ENCODE measurements around the gene PRDM5. TPM values are rescaled to one million over a fixed set of nuclear protein-coding genes. Genes with fewer than 3 reads are reported as not detected.
"Not testable (repeated sequence)": the region's sequence is repeated elsewhere in the genome, so short reads cannot be mapped to it uniquely, and the experiment has no call there.

PRDM5 gene
- total RNA-seq, 1 experiment from 2014 or later = 9.1 TPM

DNA sequence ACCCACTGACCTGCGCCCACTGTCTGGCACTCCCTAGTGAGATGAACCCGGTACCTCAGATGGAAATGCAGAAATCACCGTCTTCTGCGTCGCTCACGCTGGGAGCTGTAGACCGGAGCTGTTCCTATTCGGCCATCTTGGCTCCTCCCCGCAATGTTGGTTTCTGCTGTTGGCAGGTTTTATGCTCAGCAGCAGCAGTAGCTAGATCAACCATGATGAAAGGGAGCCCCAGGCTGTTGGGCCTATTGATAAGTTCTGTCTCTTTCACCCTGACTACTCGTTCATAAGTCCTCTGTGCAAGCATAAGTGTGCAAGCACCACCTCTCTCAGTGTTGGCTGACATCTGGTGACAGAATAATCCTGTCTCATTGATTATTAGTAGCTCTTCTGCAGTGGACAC is 274.2 kb downstream of the PRDM5 start:
- not testable (repeated sequence) for DNase-seq (ENCODE audit: low spot score)

Other genes with a start within 250 kb of the PRDM5 start
- gene NDNF, start 149.8 kb upstream of the PRDM5 start, total RNA-seq (2014; rRNA removed; shearing (Covaris generic)) = 2.4 and 2.7 TPM in 2 replicates
- 0.66 and 1.5 TPM in 2 replicates for gene TNIP3, start 241.6 kb upstream of the PRDM5 start, total RNA-seq (2014; rRNA removed; shearing (Covaris generic))

All from H4 (cell line).